ENCODE results near the gene SPON1.
"Not testable (repeated sequence)": the region's sequence is repeated elsewhere in the genome, so short reads cannot be mapped to it uniquely, and the experiment has no call there.

SPON1 gene

DNA sequence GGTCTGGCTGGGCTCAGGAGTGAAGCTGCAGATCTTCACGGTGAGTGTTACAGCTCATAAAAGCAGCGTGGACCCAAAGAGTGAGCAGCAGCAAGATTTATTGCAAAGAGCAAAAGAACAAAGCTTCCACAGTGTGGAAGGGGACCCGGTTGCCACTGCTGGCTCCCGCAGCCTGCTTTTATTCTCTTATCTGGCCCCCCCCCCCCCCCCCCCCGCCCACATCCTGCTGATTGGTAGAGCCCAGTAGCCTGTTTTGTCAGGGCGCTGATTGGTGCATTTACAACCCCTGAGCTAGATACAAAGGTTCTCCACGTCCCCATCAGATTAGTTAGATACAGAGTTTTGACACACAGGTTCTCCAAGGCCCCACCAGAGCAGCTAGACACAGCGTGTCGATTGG lies 128.1 kb downstream of the SPON1 start:
- DNase-seq, result not testable (repeated sequence)

DNA sequence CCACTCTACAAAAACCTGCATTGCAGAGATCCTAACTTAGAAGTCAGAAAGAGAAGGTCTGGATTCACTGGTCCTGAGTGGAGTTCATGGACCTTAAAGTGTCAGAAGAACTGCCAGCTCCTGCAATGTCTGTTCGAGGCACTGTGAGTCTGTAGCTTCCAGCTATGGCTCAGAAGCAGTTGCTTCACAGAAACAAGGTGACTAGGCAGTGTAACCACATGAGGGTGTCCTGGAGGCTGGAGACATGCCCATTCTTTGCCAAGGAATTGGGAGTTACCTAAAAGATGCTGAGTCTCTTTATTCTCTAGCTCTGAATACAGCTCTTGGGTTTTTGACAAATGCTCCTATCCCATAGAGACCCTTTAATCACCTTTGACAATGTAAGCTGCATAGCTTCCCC lies 130.5 kb downstream of the SPON1 start:
- DNase-seq, result no peak

DNA sequence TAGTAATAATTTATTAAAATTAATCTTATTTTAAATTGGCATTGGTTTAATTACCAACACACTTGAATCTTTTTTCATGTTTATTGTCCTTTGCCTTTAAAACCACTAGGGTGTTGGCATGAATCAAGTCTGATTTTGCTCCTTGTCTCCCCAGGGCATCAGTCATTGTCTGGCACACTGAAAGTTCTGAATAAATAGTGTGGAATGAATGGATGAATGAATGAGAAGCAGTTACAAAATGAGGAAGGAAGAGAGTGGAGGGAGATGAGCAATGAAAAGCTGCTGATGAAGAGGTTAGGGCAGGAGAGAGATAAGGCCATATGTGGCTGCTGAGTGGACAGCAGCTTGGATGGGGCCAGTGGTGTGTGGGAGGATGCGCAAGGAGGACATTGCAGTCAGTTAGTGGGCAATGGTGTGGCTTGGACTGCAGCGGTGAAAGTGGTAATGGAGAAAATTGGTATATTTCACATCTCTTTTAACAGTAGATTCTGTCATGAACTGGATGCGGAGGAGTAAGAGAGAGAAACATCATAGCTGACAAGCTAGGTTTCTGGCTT lies 132.0 kb downstream of the SPON1 start:
- no peak for DNase-seq

DNA sequence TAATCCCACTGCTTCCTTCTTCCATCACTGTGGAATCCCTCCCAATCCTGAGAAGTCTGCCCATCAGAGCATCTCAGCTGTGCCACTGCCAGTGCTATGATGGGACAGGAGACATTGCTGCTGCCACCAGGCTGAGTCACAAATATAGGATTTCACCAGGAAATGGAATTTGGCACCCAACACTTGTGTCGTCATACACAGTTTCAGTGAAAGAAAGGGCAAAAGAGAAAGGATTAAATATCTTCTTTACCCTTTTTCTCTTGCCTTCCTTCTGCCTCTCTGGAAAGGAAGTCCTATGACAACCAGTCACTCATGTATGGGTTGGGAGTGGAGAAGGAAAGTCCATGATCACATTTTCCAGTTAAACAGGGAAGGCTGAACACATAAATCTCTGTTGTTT lies 133.4 kb downstream of the SPON1 start:
- no peak for DNase-seq

DNA sequence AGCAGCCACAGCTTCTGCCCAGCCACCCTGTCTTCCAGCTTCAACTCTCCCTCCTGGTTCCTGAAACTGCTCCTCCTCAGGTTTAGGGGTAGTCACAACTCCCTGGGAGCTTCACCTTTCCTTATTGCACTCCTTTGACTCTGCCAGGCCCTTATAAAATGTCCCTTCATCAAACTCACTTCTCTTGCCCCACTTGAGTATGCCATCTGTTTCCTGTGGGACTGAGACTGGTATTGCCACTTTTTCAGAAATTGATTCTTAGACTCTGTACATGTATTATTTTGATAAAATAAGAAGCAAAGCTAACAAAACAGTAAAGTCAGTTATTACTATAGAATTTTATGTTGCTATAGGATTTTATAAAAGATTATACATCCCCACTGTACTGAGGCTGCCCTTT lies 134.1 kb downstream of the SPON1 start:
- DNase-seq, result no peak

DNA sequence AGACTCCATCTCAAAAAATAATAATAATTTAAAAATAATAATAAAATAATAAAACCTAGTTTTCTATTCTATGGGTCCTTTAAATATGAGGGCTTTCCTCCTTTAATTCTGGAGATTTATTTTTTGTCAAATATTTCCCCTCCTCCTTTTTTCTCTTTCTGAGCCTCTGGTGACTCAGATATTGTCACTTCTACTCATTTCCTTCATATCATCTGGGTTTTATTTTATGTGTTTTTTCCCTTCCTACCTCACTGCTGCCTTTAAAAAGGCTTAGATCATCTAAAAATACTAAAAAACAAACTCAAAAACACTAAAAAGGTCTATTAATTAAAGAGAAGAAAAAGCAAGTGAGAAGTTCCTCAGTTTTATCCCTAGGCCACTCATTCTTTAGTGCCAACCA lies 138.9 kb downstream of the SPON1 start:
- DNase-seq, result no peak

DNA sequence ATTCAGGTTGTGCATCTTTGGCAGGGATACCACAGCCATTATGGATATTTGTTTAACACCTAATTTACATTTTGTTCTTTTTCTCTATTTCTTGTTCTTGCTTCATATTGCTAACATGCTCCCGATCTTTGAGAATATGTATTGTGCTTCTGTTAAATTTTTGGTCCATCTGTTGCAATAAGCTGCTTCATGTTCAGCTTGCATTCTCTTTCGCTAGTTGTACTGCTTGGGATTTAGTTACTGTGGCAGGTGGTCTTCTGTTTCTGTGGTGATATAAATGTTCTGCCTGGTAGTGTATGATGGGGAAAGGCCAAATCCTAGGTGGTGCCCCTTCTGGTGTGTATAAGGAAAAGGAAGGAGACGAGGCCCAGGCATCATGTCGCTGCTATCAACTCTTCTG lies 140.2 kb downstream of the SPON1 start:
- no peak for DNase-seq

DNA sequence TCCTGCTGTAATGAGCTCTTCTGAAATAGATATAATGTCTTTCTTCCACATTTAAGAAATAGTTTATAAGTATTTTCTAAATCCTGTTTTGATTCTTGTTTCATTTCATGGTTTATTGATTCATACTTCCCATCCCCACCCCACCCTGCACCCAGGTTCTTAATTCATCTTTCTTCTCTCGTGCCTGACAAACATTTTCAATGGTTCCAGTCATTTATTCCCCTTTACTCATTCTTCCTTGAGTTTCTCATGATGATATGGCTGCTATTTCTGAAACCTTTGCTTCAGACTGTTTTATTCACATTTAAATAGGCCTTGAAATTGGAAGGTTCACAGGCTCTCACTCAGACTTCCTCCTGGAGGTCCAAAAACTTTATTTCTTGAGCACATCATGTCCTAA lies 142.9 kb downstream of the SPON1 start:
- DNase-seq, result no peak

DNA sequence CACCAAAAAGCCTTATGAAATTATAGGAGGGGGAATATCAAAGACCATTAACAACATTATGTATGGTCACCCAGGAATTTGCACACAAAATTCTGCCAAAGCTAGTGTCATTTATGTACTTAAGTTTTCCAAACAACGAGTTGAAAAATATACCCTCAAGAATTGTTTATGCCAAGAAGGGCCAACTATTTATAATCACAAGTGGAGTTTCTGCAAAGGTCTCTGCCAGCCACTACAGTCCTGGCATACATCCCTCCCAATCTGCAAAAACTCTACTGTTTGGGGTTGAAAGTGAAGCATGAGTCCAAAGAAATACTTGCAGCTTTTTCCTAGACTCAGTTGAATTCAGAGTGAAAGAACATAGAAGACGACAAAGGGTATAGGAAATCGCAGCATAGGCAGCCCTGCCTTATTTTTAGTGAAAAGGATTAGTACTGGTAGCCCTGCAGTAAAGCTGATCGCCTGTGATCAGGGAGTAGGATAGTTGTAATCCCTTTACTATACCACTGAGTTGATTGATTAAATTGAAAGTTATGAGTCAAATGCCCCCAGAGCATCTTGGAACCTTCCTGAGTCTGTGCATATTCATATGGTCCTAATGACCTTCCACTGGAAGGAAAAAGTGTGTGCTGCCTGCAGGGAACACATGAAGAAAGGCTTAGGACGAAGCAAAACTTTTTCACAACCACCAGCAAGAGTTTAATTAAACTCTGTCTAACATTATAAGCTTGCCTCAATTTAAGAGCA lies 144.0 kb downstream of the SPON1 start:
- no peak for DNase-seq

DNA sequence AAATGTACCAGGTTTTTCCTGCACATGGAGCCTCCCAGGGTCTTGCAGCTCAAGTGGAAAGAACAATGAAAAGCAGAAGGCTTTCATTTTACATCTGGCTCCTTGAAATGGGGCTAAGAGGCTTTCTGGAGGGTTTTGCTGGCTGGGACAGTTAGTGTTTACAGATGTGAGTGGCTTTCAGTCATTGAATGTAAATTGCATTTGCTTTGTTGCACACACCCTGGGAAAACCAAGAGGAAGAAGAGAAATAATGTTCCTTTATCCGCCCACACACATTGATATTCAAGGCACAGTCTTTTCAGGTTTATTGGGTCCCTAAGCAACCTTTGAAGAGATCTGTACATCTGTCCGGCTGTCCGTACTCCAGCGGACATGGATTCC lies 144.5 kb downstream of the SPON1 start:
- DNase-seq, result no peak

DNA sequence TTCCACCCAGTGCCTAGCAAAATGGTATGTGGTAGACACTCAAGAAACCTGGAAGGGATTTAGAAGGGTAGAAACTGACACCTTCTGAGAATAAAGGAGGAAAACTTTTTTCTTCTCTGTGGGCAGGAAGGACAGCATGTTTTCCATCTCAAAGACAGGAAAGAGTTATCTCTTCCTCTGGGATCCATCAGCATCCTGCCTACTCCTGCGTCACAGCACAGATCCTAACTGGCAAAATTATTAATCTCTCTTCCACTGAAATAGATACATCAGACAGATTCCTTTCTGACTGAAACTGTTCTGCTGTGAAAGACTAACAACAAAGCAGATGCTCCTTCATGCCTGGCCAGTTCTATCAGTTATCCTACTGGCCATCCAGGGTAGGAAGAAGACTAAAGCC lies 147.2 kb downstream of the SPON1 start:
- DNase-seq, result no peak

DNA sequence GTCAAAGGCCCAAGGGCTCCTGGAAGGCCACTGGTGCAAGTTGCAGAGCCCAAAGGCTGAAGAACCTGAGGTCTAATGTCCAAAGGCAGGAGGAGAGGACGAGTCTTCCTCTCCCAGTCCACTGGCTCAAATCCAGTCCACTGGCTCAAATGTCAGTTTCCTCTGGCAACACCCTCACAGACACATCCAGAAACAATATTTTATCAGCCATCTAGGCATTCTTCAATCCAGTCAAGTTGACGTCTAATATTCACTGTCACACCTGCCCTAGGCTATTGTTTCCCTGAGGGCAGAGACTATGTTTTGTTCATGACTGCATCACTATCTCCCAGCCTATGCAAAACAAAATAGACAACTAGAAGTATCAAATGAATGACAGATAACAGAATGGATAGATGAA lies 148.1 kb downstream of the SPON1 start:
- DNase-seq, result no peak

DNA sequence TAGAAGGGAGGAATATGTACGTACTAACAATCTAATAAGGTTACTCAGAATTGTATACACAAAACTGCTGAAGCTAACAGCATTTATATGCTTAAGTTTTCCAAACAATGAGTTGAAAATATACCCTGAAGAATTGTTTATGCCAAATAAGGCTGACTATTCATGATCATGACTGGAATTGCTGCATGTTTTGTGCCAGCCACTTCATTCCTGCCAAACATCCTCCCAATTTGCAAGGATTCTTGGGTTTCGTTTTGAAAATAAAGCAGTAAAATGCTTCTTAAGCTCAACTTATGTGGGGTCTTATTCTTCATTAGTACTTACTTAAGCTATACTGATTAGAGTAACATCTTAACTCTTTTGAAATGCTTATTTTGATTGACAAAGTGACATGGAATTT lies 149.0 kb downstream of the SPON1 start:
- DNase-seq, result no peak

DNA sequence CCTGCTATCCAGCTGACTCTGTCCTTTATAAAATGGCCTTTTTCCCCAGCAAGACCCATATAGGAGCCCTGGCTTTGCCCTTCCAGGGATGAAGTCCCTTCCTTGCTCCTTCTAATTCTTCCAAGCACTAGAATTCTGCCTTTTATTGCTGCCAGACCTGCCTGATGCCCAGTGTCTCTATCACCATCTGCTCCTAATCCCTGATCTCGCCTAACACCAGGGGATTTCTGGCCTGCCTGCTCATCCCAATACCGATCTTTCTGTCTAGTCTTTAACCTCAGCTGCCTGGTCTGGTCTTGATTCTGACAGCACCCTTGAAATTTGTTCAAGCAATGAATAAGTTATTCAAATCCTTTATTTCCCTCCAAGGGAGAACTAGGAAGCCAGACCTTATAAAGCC lies 150.2 kb downstream of the SPON1 start:
- no peak for DNase-seq

DNA sequence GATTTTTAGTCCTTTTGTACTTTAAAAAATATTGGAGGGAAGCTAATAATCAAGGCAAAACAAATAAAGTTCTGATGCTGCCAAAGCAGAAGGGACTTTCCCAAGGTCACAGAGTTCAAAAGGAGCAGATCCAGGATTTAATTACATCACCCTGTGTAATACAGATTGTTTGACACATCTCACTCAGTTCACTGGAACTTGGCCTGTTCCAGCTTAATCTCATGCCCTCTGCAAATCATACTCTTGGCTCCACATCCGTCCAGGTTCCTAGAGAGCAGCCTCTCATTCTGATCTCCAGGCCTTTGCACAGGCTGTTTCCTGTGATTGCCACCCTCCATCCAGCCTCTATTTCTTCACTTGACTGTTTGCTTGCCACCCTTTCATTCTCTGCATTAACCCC lies 151.7 kb downstream of the SPON1 start:
- DNase-seq, result no peak

DNA sequence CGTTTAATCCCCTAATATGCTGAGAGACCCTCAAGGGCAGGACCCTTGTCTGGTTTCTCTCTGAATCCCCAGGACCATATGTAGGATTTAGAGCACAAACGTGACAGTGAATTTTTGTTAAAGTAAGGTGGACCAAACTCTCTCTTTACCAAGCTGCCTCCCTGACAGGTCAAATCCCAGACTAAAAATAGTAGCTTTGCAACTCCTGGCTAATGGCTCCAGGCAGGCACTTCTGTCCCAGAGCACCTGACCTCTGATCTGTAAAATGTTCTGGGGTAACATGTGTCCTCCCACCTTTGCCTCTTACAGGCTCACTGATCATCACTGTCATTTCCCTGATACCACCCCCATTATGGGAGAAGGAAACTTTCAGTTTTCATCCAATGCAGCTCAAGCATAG lies 152.3 kb downstream of the SPON1 start:
- no peak for DNase-seq

DNA sequence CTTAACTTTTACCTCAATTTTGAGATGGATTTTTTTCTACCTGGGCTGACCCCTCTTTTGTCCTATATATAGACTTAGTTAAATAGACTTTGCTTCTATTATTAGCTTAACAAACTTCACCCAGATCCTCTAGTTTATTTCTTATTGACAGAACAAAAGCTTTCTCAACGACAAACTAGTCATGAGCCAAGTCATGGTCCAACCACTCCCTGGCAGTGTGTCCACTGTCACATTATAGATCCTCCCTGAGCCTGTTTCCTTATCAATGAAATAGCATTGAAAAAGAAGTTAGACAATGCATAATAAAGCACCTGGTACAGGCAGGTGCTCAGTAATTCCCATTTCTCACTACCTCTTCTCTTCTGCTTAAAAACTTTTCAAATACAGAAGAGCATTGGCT lies 155.1 kb downstream of the SPON1 start:
- no peak for DNase-seq

DNA sequence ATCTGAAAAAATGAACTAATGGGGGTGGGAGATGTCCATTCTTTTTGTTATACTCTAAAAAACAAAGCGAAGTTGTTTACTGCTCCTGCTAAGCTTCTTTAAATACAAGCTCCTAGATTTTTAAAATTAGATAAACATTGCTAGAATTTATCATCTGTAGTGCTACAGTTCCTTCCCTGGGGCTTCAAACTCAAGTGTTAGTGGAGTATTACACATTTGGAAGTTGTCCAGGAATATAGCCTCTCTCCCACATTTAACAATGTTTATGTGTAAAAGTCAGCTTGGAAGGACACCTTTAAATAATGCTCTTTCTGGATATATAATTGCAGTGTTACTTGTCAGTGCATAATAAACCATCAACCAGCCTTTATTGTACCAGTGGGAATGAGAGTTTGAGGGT lies 155.5 kb downstream of the SPON1 start:
- no peak for DNase-seq

DNA sequence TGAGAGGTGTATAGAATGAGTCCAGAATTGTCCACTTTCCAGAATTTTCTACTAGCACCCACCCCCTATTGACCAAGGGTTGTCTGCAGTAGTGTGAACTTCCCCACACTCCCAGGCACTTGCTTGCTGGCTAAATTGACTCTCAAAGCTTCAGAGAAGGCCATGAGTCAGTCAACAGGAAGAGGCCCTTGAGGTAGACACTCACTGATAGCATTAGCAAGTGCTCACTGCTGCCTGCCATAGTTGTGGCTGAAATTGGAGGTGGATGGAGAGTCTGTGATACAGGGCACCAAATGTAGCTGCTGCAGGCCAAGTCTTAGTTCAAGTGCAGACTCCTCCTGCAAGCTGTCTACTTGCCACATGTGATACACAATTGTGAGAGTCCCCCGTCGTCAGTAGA lies 156.8 kb downstream of the SPON1 start:
- DNase-seq, result no peak

DNA sequence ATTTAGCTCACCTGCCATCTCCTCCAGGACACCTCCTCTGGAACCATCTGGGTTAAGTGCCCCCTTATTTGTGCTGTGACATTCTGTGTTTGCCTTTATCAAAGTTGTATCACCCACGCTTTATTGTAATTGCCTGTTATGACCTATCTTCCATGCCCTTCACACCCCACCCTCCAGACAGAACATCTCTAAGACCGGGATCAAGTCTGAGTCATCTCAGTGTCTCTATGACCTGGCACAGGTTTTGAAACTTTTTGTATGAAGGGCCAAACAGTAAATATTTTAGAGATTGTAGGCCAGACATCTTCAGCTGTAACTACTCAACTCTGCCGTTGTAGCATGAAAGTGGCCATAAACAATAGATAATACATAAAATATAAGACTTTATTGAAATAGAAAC lies 161.8 kb downstream of the SPON1 start:
- no peak for DNase-seq

DNA sequence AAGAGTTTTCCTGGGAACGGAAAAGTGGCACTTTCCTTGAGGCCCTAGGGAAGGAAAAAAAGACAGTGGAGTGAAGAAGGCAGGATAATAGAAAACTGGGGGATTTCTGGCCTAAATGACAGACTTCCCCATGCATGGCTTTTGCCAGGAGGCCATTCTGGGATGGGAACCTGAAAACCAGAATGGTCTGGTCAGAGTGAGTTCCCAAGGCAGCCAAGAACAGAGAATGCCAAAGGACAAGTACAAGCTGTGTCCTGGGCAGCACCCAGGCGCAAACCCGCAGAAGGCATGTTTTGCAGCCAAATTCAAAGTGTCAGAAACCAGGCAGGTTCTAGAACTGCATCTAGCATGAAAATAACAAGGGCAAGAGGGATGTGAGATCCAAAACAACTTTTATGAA lies 162.4 kb downstream of the SPON1 start:
- no peak for DNase-seq

DNA sequence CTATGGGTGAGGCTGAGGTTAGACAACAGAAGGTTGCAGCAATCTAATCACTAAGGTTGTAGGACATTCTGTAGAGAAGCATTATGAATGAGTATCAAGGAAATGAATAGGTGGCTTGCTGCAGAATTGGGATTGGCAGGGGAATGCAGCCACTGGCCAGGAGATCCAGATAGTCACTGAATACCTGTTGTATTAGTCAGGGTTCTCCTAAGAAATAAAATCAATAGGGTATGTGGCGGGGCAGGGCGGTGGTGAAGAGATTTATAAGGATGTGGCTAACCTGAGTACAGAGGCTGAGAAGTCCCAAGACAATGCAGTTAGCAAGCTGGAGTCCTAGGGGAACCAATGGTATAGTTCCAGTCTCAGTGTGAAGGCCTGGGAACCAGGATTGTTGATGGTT lies 163.0 kb downstream of the SPON1 start:
- DNase-seq, result no peak

DNA sequence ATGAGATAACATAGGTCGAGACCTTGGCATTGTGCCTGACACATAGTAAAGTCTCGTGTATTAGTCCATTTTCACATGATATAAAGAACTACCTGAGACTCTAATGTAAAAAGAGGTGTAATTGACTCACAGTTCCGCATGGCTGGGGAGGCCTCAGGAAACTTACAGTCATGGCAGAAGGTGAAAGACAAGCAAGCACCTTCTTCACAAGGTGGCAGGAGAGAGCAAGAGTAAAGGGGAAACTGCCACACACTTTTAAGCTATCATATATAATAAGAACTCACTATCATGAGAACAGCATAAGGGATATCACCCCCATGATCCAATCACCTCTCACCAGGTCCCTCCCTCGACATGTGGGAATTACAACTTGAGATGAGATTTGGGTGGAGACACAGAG lies 165.2 kb downstream of the SPON1 start:
- DNase-seq, result no peak

DNA sequence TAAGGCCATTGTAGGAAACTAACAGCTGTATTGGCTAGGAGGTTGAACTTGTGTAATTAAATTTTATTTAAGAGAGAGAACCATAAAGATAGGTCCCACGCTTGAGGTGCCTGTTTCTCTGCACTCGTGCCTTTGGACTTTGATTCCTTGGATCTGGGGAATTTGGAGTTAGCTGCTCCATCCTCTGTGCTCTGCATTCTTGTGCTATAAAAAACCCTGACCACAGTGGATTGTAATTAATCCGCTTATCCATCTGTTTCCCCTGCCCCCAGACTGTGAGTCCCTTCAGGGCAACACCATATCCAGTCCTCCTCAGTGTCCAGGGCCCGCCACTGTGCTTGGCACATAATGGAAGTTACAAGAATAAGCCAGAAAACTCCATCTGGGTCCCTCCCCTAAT lies 169.8 kb downstream of the SPON1 start:
- DNase-seq, result no peak

DNA sequence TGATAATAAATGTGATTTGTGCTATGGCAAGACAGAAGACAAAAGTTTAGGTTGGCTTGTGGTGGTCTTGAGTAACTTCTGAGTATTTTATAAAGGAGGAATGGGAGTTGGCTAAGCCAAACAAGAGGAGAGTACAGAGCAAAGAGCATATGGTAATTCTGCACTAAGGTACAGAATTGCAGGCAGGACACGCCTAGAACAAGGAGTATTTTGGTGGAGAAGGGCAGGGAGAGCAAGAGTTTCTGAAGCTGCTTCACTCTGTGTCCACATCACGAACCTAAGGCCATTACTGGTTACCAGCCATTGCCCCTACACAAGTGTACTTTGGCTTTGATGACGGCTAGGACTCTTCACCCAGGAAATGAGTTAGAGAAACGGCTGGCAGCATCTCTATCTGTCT lies 170.9 kb downstream of the SPON1 start:
- DNase-seq, result no peak

Measured in NCI-H446 (cell line).